IPS DF 6.9 (cell line): ENCODE data around the gene PARL.

ENCODE experiments used
- DNase-seq: peaks from one replicate; pipeline ENCODE4 v3.0.0-alpha.2; 2013; ENCODE audit warnings: low read depth, low spot score
- H3K27ac ChIP-seq: one replicate; pipeline ENCODE4 v1.5.1; 2013; ENCODE audit warnings: low read length, control low read depth
- H3K27me3 ChIP-seq: 2 replicates; pipeline ENCODE4 v1.6.1; 2013; ENCODE audit warnings: mild to moderate bottlenecking, low read length; ENCODE audit not compliant: control insufficient read depth, insufficient read depth
- H3K36me3 ChIP-seq: 2 replicates; pipeline ENCODE4 v1.6.1; 2013; ENCODE audit warnings: low read length; ENCODE audit not compliant: control insufficient read depth, insufficient read depth
- H3K4me1 ChIP-seq: 2 replicates; pipeline ENCODE4 v1.6.1; 2013; ENCODE audit warnings: low read length; ENCODE audit not compliant: control insufficient read depth, insufficient read depth
- H3K4me3 ChIP-seq: 2 replicates; pipeline ENCODE4 v1.5.1; 2013; ENCODE audit warnings: mild to moderate bottlenecking, low read length
- H3K9me3 ChIP-seq: 2 replicates; pipeline ENCODE4 v1.6.1; 2013; ENCODE audit warnings: low read length, inconsistent platforms; ENCODE audit not compliant: control insufficient read depth, insufficient read depth
- WGBS: extraction: QIAGEN DNeasy Blood & Tissue Kit; methylation state at CpG from one replicate; pipeline ENCODE4 v1.1.7; 2013; ENCODE audit warnings: mixed read lengths, missing lambda C conversion rate; ENCODE audit not compliant: insufficient read length, insufficient coverage; 5-methylcytosine and 5-hydroxymethylcytosine counted together

Gene PARL

GRCh38 chr3:183862610-183863009, 22.1 kb downstream of the PARL start:
- Histone ChIP-seq H3K27me3 (no peaks in the 10 kb centered on the region), H3K27ac (no peak overlapping the region), H3K4me1 (no peaks in the 10 kb centered on the region), H3K36me3 (peaks cover 8% of the 10 kb centered on the region; the same call in 1 of the 2 replicates), H3K4me3 (no peak overlapping the region), H3K9me3 (no peaks in the 10 kb centered on the region)
- WGBS = no CpG with 5 or more reads among the region's 4 CpGs
- no peak for DNase-seq

- no peak overlapping the region for H3K27ac ChIP-seq
- no peaks in the 10 kb centered on the region for H3K9me3 ChIP-seq
- no peak for DNase-seq
- no CpG with 5 or more reads among the region's 3 CpGs for WGBS
- H3K4me1 ChIP-seq = no peaks in the 10 kb centered on the region
- no peak overlapping the region for H3K4me3 ChIP-seq
- H3K36me3 ChIP-seq = peaks cover 4% of the 10 kb centered on the region; the same call in 1 of the 2 replicates
- no peaks in the 10 kb centered on the region for H3K27me3 ChIP-seq
Measured at GRCh38 chr3:183857863-183858262, 26.8 kb downstream of the PARL start.

DNA sequence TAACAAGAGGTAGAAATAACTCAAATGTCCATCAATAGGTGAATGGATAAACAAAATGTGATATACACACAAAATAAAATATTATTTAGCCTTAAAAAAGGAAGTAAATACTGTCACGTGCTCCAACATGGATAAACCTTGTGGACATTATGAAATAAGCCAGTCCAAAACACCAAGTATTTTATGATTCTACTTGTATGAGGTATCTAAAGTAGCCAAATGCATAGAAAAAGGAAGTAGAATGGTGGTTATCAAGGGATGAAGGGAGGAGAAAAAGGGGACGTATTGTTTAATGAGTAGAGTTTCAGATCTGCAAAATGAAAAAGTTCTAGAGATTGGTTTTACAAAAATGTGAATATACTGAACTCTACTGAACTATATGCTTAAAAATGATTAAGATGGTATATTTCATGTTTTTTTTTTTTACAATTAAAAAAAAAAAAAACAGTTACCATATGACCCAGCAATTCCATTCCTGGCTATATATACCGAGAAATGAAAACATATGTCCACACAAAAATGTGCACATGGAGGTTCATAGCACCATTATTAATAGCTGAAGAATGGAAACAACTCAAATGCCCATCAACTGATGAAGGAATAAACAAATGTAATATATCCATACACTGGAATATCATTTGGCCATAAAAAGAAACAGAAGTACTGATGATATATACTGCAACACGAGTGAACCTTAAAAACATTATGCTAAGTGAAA, 30.2 kb downstream of the PARL start:
- H3K4me3 ChIP-seq = no peak overlapping the region

GRCh38 chr3:183845608-183846288, 38.9 kb downstream of the PARL start:
- no CpG with 5 or more reads among the region's 13 CpGs for WGBS
- Histone ChIP-seq H3K9me3 (no peaks in the 10 kb centered on the region), H3K27ac (no peak overlapping the region), H3K27me3 (no peaks in the 10 kb centered on the region), H3K36me3 (peaks cover 4% of the 10 kb centered on the region; the same call in 1 of the 2 replicates), H3K4me3 (no peak overlapping the region), H3K4me1 (no peaks in the 10 kb centered on the region)
- no peak for DNase-seq

More for the DNA sequence above, 30.2 kb downstream of the PARL start:
- Histone ChIP-seq H3K27me3 (no peaks in the 10 kb centered on the region), H3K4me1 (no peaks in the 10 kb centered on the region), H3K36me3 (peaks cover 4% of the 10 kb centered on the region; the same call in 1 of the 2 replicates), H3K9me3 (no peaks in the 10 kb centered on the region), H3K27ac (no peak overlapping the region)
- 100% methylated on average over 1 of the region's 4 CpGs for WGBS
- no peak for DNase-seq

GRCh38 chr3:183845090-183845489, 39.6 kb downstream of the PARL start:
- Histone ChIP-seq H3K4me3 (no peak overlapping the region), H3K27ac (no peak overlapping the region), H3K9me3 (no peaks in the 10 kb centered on the region), H3K27me3 (no peaks in the 10 kb centered on the region), H3K4me1 (no peaks in the 10 kb centered on the region), H3K36me3 (peaks cover 5% of the 10 kb centered on the region; the same call in 1 of the 2 replicates)
- whole genome bisulfite sequencing = no CpG with 5 or more reads among the region's 4 CpGs
- no peak for DNase-seq

DNA sequence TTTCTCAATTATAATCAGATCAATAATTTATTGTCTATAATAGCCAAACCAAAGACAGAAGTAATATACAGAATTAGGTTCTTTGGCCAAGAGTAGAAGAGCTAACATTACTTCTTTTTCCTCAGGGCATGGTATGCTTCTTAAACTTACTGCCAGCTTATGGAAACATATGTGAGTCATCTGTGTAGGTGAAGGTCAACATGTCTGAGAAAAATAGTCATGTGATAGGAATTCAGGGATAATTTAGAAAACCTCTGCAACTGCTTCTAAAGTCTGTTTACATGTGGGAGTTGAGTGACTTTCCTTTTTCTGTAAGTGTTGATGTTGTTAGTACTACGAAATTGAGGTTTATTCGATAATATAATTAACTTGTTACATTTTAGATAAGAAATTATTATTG, 40.1 kb downstream of the PARL start:
- Histone ChIP-seq H3K36me3 (peaks cover 5% of the 10 kb centered on the region; the same call in 1 of the 2 replicates), H3K4me3 (no peak overlapping the region), H3K9me3 (no peaks in the 10 kb centered on the region), H3K27me3 (no peaks in the 10 kb centered on the region), H3K4me1 (no peaks in the 10 kb centered on the region), H3K27ac (no peak overlapping the region)
- WGBS = no CpG with 5 or more reads among the region's 2 CpGs
- no peak for DNase-seq

DNA sequence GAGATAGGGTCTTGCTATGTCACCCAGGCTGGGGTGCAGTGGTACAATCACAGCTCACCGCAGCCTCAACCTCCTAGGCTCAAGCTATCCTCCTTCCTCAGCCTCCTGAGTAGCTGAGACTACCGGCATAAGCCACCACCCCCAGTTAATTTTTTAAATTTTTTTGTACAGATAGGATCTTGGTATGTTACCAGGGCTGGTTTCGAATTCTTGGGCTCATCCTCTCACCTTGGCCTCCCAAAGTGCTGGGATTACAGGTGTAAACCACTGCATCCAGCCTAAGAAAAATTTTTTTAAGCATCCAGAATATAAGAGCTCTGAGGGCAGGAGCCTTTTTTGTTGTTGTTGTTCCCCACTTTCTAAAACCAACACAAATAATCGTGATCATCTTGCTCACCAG, 44.9 kb downstream of the PARL start:
- H3K9me3 ChIP-seq = no peaks in the 10 kb centered on the region
- H3K27me3 ChIP-seq = no peaks in the 10 kb centered on the region
- H3K27ac ChIP-seq = no peak overlapping the region
- no CpG with 5 or more reads among the region's 4 CpGs for WGBS
- no peak overlapping the region for H3K4me3 ChIP-seq
- no peaks in the 10 kb centered on the region for H3K4me1 ChIP-seq
- peaks cover 5% of the 10 kb centered on the region; the same call in 1 of the 2 replicates for H3K36me3 ChIP-seq
- DNase-seq = no peak

DNA sequence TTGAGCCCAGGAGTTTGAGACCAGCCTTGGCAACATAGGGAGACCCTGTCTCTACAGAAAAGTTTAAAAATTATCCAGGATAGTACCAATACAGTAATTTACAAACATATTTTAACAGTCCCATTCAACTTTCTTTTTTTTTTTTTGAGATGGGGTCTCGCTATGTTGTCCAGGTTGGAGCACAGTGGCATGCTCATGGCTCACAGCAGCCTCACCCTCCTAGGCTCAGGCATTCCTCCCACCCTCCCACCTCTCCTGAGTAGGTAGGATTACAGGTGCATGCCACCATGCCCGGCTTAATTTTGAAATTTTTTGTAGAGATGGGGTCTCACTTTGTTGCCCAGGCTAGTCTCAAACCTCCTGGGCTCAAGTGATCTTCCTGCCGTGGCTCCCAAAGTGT, 46.8 kb downstream of the PARL start:
- no peak for DNase-seq
- Histone ChIP-seq H3K36me3 (peaks cover 4% of the 10 kb centered on the region; the same call in 1 of the 2 replicates), H3K9me3 (no peaks in the 10 kb centered on the region)

DNA sequence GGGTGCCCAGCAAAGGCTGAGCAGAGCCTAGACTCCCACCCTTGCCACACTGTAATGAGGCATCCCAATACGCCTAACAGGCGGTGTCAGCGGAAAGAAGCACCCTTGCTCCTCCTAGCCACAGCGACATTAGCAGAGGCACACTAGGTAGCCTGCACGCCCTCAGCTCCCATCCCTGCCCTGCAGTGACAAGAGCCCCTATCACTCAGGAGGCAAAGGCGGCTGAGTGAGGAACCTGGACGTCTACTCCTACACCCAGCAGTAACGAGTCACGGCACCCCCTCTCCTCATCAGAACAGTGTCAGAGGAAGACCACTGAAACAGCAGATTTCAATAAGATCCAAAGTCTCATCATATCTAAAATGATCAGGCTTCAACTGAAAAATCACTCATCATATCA, 47.3 kb downstream of the PARL start:
- H3K36me3 ChIP-seq = peaks cover 9% of the 10 kb centered on the region; the same call in 1 of the 2 replicates
- no peak overlapping the region for H3K4me3 ChIP-seq
- WGBS = no CpG with 5 or more reads among the region's 9 CpGs
- H3K27ac ChIP-seq = no peak overlapping the region
- DNase-seq = no peak
- no peaks in the 10 kb centered on the region for H3K9me3 ChIP-seq
- H3K4me1 ChIP-seq = no peaks in the 10 kb centered on the region
- no peaks in the 10 kb centered on the region for H3K27me3 ChIP-seq

More for the DNA sequence above, 46.8 kb downstream of the PARL start:
- no peaks in the 10 kb centered on the region for H3K4me1 ChIP-seq
- no CpG with 5 or more reads among the region's 3 CpGs for WGBS
- no peak overlapping the region for H3K27ac ChIP-seq
- H3K27me3 ChIP-seq = no peaks in the 10 kb centered on the region
- H3K4me3 ChIP-seq = no peak overlapping the region

- Histone ChIP-seq H3K9me3 (no peaks in the 10 kb centered on the region), H3K4me3 (no peak overlapping the region), H3K4me1 (no peaks in the 10 kb centered on the region), H3K27me3 (no peaks in the 10 kb centered on the region), H3K36me3 (peaks cover 6% of the 10 kb centered on the region; the same call in 1 of the 2 replicates), H3K27ac (no peak overlapping the region)
- WGBS = no CpG with 5 or more reads among the region's 6 CpGs
- no peak for DNase-seq
Measured at GRCh38 chr3:183833516-183833915, 51.2 kb downstream of the PARL start.
